ENCODE measurements around the gene GOLIM4. TPM values are rescaled to one million over a fixed set of nuclear protein-coding genes. Genes with fewer than 3 reads are reported as not detected.

GOLIM4 gene
- total RNA-seq, 1 experiment from 2014 or later: 35.4 TPM

GRCh38 chr3:168090306-168091085 is 5.2 kb downstream of the GOLIM4 start:
- Histone ChIP-seq H3K9me3 (ENCODE audit: control insufficient read depth, insufficient read depth, low read depth, low read length) (no peaks in the 10 kb centered on the region), H3K4me3 (ENCODE audit: low read depth in 2 of 2, low read length in 2 of 2) (no peak overlapping the region), H3K4me1 (ENCODE audit: control insufficient read depth, insufficient read depth, low read length) (peaks cover 44% of the 10 kb centered on the region), H3K27me3 (ENCODE audit: control insufficient read depth, insufficient read depth, low read length) (no peaks in the 10 kb centered on the region), H3K36me3 (ENCODE audit: control insufficient read depth, insufficient read depth, low read length) (no peaks in the 10 kb centered on the region), H3K27ac (ENCODE audit: low read length) (no peak overlapping the region)
- CTCF ChIA-PET: no interaction called here
- in situ Hi-C loops (cut with HindIII; ENCODE audit: low pct_unique_long_range_greater_than_20kb, low sequenced_read_pairs): no loop called here
- no TSS peak for BruUV-seq (replicated peaks)
- DNase-seq (ENCODE audit: low read depth, low spot score): no peak
- TF ChIP-seq REST (IDR thresholded peaks at IDR 0.05; ENCODE audit: insufficient read depth in 1 of 2, low read depth in 2 of 2, low read length in 1 of 2) (no peak), SIN3A (IDR thresholded peaks at IDR 0.05; ENCODE audit: borderline replicate concordance, insufficient read depth, low read depth, low read length) (no peak), TCF7L2 (IDR thresholded peaks at IDR 0.05; ENCODE audit: low read depth, low read length) (no peak), CTCF (IDR thresholded peaks at IDR 0.05) (no peak), POLR2AphosphoS5 (IDR thresholded peaks at IDR 0.05; ENCODE audit: low read depth, low read length) (no peak)
- ATAC-seq: no peak
- POLR2A ChIA-PET: no interaction called here
- intact Hi-C loops (cut with micrococcal nuclease; ENCODE audit: unreplicated experiment): no loop called here

GRCh38 chr3:168089179-168089771 is 6.4 kb downstream of the GOLIM4 start:
- H3K4me3 ChIP-seq (ENCODE audit: low read depth in 2 of 2, low read length in 2 of 2): no peak overlapping the region
- no peak for DNase-seq (ENCODE audit: low read depth, low spot score)
- peaks cover 44% of the 10 kb centered on the region for H3K4me1 ChIP-seq (ENCODE audit: control insufficient read depth, insufficient read depth, low read length)
- in situ Hi-C loops (cut with HindIII; ENCODE audit: low pct_unique_long_range_greater_than_20kb, low sequenced_read_pairs) (no loop called here), intact Hi-C loops (cut with micrococcal nuclease; ENCODE audit: unreplicated experiment) (no loop called here)
- no peaks in the 10 kb centered on the region for H3K9me3 ChIP-seq (ENCODE audit: control insufficient read depth, insufficient read depth, low read depth, low read length)
- TF ChIP-seq SIN3A (IDR thresholded peaks at IDR 0.05; ENCODE audit: borderline replicate concordance, insufficient read depth, low read depth, low read length) (no peak), CTCF (IDR thresholded peaks at IDR 0.05) (no peak), REST (IDR thresholded peaks at IDR 0.05; ENCODE audit: insufficient read depth in 1 of 2, low read depth in 2 of 2, low read length in 1 of 2) (no peak), POLR2AphosphoS5 (IDR thresholded peaks at IDR 0.05; ENCODE audit: low read depth, low read length) (no peak), TCF7L2 (IDR thresholded peaks at IDR 0.05; ENCODE audit: low read depth, low read length) (no peak)
- H3K36me3 ChIP-seq (ENCODE audit: control insufficient read depth, insufficient read depth, low read length): no peaks in the 10 kb centered on the region
- no TSS peak for BruUV-seq (replicated peaks)
- no peak for ATAC-seq
- ChIA-PET POLR2A (no interaction called here), CTCF (no interaction called here)
- H3K27ac ChIP-seq (ENCODE audit: low read length): no peak overlapping the region
- H3K27me3 ChIP-seq (ENCODE audit: control insufficient read depth, insufficient read depth, low read length): no peaks in the 10 kb centered on the region

Data from Panc1 (cell line).